HG03571 (cell line): Measurements from ENCODE around the gene SLC25A42.
"Not testable (repeated sequence)": the region's sequence is repeated elsewhere in the genome, so short reads cannot be mapped to it uniquely, and the experiment has no call there.

Experiments used
- ATAC-seq: cut with Tn5 transposase; IDR thresholded peaks from one replicate; pipeline ENCODE4 v1.9.1; 2021; ENCODE audit not compliant: unreplicated experiment

The SLC25A42 gene, protein sequence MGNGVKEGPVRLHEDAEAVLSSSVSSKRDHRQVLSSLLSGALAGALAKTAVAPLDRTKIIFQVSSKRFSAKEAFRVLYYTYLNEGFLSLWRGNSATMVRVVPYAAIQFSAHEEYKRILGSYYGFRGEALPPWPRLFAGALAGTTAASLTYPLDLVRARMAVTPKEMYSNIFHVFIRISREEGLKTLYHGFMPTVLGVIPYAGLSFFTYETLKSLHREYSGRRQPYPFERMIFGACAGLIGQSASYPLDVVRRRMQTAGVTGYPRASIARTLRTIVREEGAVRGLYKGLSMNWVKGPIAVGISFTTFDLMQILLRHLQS

DNA sequence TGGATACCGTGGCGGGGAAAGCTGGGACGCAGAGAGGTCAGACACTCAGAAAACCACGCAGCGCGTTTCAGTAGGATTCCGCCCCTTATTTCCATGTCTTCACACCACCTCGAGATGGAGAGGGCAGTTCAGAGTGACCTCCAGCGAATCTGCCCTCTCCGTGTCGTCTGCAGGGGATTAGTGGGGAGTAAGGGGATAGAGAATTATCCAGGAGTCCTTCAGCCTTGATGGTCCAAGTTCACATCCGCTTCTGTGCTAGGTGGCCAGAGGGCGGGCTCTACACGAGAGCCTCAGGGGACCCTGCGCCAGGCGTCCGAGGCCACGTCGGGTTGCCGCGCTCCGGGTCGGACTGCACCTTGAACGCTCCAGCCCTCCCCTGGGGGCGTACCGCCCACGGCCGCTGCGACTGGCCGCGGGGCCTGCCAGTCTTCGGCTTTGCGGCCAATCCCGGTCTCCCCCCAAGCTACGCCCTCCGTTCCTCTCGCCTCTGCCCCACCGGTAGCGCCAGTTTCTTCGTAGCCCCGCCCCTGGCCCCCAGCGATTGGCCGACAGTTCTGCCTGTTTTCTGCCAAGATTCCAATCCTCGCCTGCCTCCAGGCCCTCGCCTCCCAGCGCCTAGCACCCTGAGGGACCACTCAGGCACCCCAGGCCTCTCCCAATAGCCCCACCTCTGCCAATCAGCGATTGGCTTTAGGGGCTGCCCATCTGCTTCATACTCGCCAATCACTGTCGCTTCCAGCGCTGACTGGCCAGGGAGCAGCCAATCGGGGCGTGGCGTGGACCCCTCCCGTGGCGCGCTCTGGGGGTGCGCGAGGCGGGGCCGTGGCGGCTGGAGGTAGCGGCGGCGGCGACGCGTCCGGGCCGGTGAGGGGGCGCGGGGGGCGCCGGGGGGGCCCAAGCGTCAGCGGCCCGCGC, at the start of gene SLC25A42:
Gene SLC25A42 (plus strand): TSS at position 812 of the 915 bp plus-strand sequence. CDS start 32,131 bp downstream, outside the sequence.
- peak; percentile 87 for ATAC-seq

DNA sequence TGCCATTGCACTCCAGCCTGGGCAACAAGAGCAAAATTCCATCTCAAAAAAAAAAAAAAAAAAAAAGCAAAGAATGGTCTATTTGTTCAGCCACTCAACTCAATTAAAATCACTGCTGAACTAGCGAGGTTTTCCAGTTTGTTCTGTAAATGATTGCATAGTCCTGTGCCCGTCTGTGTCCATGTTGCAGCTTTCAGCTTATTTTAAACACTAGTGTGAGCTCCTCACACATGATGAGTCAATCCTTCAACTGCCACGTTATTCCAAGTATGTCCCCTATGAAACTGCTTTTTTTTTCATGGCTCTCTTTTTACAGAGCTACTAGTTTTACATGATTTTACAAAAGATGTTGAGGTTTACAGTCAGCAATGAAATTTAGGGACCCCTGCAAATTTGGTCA, 42.7 kb upstream of the SLC25A42 start:
- no peak for ATAC-seq

DNA sequence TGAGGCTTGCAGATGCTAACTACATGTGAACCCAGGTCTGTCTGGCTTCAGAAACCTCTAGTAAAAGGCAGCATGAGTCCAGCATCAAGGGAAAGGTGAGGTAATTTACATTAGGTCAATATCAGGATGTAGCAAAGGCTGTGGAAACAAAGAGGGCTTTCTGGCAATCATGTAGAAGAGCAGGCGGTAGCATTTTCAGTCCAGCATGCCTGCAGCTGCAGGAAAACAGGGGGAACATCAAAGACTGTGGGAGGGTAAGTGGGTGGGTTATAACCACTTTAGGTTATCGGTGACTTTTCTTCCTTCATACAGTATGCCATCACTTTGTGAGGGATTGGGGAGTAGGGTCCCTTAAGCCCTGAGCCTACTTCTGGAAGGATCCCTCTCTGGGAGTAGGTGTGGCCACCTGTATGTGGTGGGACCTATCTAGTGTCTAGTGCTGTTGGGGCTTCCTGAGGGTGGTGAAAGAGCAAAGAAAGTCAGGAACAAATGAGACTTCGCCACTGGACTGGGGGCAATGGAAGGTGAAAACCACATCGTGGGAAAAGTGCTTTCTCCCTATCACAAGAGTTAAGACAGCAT, 41.3 kb upstream of the SLC25A42 start:
- ATAC-seq, result no peak

DNA sequence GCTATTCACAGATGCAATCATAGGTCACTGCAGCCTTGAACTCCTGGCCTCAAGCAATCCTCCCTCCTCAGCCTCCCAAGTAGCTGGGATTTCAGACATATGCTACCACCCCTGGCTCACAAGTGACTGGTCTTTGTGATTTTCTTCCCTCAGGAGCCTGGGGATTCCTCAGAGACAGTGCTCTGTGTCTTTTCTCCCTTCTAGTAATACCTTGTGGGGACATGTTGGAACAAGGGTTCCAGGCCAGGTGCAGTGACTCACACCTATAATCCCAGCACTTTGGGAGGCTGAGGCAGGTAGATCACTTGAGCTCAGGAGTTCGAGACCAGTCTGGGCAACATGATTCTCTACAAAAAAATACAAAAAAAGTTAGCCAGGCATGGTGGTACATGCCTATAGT, 40.4 kb upstream of the SLC25A42 start:
- ATAC-seq, result not testable (repeated sequence)

DNA sequence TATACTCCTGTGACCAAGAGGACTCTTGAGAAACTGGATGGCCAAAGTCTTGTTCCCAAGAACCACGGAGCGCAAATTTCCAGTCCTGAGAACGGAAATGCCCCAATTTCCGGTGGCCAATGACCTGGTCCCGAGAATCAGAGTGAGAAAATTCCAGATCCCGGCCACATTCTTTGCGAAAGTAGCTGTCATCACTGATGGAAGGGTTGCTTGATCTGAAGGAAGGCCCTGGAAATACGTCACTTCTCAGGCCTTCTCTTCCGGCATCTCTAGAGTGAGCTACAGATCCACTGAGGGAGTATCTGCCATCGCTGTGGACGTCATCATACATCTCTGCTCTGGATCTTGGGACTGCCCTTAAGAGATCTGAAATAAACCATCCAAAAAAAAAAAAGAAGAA, 37.9 kb upstream of the SLC25A42 start:
- no peak for ATAC-seq

DNA sequence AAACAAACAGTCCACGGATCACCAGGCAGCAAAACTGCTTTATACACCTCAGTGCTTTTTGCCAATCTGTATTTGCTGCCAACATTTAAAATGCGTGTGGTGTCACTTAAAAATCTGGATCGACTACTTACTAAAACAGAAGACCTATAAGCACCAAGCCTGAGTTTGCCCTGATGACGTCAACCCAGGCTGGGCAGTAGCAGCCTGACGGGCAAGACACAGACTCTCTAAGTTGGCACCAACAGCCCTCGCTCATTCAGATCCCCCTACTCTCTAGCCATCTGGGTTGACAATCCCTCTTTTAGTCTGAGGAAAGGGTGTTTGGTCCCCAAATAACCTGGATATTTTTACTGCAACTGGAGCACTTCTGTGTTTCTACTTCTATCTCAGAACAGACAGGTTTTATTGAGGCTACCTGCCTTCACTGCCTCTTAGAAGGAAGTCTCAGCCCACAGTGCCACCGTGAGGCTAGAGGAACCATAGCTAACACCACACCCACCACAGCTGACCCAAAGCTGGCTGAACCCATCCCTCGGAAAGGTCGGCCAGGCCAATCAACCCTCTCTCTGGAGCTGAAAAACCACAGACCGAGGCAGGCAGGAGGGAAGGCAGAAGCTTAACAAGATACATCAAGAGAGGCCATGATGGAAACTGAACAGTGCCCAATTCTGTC, 37.4 kb upstream of the SLC25A42 start:
- ATAC-seq, result no peak

DNA sequence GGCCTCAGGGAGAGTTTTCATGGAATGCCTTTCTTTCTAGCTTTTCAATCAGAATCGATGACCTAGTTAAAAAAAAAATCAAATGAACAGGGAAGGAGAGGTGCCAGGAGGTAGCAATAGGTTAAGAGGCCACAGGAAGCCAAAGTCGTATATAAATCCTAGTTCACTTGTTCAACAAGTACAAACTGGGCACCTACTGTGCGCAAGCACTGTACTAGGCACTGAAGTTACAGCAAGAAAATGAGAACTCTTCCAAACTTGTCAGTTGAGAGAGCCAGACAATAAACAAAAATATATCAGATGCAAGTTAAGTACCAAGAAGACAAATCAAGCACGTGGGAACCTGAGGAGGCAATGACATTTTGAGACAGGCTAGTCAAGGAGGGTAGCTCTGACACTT, 36.6 kb upstream of the SLC25A42 start:
- ATAC-seq, result no peak

DNA sequence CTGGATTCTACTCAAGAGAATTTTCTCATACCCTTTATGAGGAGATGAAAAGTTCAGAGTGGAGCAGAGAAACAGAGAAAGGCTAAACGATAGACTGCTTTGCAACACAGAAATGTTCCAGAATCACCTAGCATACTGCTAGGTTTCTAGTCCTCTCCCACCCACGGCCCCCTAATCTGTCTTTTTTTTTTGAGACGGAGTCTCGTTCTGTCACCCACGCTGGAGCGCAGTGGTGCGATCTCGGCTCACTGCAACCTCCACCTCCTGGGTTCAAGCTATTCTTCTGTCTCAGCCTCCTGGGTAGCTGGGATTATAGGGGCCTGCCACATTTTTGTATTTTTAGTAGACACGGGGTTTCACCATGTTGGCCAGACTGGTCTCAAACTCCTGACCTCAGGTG, 35.3 kb upstream of the SLC25A42 start:
- ATAC-seq, result no peak

DNA sequence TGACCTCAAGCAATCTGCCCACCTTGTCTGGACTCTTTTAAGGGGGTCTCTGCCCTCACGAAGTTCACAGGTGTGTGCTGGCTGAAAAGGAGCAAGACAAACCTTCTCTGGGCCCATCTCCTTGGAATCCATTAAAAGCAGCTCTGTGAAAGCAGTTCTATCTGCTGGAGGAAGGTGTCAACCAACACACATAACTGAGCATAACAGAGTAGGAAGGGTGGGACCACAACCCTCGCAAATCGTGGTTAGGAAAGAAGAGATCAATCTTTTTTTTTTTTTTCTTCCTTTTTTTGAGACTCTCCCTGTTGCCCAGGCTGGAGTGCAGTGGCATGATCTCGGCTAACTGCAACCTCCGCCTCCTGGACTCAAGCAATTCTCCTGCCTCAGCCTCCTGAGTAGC, 31.9 kb upstream of the SLC25A42 start:
- ATAC-seq, result no peak

DNA sequence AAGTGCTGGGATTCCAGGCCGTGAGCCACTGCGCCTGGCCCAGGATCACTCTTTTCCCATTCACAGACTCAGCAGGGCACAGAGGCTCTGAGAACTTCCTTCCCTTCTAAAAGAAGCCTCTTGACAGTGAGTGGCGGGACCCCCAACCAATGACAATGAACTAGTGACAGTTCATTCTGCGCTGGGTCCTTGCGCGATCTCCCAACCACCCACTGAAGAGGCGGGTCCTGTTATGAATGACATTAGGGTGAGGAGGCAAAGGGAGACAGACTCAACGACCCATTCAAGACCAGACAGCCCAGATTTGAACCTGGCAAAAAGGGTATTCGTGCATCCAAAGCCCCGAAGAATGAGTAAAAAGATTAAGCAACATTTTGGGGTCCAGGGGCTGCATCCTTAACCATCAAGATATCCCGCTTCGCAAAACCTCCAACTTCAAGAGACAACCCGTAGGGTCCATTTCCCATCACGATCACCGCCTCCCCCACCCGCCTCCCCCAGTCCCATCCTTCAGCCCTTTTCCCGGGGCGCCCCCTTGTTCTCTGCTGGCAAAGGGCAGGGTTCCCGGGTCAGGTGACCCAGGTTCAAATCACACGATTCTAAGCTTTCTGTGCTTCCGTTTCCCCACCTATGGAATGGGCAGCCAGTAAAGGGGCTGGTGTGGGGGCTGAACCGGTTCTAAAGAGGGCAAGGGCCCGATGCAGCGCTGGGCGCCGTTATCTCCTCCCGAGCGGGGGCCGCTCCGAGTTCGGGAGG, 31.2 kb upstream of the SLC25A42 start:
- peak; percentile 36 for ATAC-seq

DNA sequence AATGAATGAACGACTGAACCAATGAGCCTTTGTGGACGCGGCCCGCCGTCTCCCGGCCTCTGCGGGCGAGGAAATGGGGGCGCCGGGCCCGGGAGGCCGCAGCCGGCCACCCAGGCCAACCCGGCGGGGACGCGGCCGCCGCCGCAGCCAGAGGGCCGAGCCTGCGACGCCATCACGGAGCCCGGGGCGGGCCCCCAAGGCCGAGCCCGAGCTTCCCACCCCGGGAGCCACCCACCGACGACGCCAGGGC, 30.7 kb upstream of the SLC25A42 start:
- no peak for ATAC-seq

DNA sequence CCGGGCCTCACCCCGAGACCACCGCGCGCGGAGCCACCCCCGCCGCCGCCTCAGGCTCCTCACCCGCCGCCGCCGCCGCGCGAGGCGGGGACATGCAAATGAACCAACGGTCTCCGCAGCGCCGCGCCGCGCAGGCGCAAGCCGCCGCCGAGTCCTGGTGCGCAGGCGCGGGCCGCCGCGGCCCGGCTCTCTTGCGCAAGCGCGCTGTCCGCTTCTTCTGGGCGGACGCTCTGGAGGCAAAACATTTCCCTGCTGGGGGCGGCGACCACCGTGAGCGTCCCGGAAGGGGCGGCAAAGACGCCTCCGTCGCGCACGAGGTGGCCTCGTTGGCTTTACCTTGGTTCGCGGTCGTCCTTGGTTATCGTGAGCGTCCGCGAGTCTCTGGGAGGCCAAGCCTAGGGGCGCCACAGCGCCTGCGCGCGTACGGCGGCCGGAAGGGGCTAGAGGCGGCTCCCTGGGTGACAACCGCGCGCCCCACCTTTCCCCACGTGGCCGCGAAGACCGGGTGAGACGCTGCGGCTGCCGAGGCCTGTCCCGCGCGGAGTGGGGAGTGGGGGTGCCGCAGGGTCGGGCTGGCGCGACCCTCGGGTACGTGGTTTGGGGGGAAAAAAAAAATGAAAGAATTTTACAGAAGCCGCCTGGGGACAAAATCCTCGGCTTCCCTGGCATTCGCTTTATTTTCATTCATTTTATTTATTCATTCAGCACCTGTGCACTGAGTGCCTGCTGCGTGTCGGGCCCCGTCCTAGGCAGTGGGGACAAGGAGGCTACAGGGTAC, 30.2 kb upstream of the SLC25A42 start, which contains the start of the genes ARMC6 and SUGP2:
Gene ARMC6 (plus strand): TSS at position 178 of the 778 bp plus-strand sequence. CDS start 607 bp downstream, outside the sequence.
Gene SUGP2 (minus strand): TSS at position 92 of the 778 bp plus-strand sequence. CDS start 2,446 bp downstream, outside the sequence.
- ATAC-seq, result peak; percentile 67

DNA sequence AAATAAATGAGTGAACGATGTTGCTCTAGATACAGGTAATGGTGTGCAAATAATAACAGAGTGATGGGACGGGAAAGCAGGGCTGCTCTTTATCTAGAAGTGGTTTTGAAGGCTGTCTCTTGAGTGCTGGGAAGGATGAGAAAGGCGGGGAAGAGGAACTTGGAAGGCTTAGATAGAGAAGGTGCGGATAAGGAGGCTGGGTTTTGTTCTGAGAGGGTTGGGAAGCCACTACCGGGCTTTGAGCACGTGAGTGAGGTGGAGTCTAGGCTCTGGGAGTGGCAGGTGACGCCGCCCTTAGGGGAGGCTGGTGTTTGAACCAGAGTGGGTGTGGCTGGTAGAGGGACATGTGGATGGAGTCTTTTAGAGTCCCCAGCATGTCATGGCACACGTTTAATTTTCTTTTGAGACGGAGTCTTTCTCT, 29.6 kb upstream of the SLC25A42 start:
- no peak for ATAC-seq

DNA sequence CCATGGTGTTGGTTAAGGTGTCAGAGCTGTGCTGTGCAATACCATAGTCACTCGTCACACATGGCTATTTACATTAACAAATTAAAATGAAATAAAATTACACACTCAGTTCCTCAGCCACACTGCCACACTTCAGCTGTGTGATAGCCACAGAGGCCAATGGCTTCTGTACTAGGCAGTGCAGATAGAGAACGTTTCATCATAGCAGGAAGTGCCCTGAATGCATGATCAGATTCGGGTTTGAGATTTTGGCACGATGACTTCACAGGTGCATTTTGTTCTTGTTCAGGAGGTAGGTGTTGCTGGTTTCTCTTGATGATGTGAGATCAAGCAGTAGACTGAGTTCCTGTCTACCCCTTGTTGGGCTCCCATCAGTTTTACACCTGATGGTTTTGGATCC, 23.9 kb upstream of the SLC25A42 start:
- no peak for ATAC-seq

DNA sequence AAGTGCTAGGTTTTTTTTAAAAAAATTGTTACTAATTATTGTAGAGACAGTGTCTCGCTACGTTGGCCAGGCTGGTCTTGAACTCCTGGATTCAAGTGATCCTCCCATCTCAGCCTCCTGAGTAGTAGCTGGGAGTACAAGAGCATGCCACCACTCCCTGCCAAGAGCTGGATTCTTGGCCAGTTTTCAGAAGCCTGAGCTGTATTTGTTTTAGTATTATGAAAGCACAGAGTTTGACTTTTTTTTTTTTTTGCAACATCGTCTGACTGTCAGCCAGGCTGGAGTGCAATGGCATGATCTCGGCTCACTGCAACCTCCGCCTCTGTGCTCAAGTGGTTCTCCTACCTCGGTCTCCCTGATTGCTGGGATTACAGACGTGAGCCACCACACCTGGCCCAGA, 23.4 kb upstream of the SLC25A42 start:
- no peak for ATAC-seq

DNA sequence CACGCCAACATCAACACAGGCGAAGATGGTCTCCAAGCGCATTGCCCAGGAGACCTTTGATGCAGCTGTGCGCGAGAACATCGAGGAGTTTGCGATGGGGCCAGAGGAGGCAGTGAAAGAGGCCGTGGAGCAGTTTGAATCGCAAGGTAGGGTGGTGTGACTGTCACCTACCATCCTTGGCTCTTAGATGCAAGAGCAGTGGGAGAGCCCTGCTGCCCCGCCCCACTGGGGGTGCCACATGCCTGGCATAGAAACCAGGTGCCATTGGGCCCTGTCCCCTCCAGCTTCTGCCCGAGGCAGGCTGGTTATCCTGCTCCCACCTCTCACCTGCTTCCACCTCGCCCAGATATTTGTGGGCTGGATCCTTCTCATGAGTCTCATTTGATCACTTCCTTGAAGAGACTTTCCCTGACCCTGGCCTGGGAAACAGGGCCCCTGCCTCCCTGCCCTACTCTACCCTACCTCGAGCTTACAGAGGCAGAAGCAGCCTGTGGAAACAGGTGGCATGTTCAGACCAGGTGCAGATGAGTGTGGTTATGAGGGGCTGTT, 21.0 kb upstream of the SLC25A42 start:
- ATAC-seq, result no peak

DNA sequence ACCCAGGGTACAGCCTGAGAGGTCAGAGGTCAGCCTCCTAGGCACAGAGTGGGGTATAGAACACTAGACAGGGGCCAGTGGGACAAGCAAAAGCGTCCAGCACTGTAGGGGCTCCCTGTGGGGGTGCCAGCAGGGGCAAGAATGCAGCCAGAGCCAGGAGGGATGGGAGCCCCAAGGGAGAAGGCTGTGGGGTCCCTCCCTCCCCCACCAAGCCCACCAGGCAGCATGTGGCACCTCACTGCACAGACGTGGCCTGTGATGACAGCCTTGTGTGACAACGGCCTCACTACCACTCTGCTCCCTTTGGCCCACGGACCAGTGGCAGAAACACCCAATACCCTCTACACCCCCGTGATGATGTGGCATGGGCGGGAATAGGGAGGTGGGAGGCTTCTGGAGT, 20.3 kb upstream of the SLC25A42 start:
- ATAC-seq, result no peak

DNA sequence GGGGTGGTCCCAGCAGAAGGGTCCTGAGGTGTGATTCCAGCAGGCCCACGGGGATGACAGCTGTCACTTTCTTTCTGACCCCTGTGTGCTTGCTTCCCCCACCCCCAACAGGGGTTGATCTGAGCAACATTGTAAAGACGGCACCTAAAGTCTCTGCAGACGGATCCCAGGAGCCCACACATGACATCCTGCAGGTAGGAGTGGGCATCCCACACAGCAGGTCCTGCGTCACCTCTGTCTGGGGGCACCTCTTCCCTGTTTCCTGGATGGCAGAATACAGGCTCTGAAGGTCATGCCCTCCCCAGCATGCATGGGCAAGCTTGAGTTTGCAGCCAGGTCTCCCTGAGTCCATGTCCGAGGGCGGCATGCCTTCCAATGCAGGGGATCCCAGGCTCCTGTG, 19.9 kb upstream of the SLC25A42 start:
- no peak for ATAC-seq

DNA sequence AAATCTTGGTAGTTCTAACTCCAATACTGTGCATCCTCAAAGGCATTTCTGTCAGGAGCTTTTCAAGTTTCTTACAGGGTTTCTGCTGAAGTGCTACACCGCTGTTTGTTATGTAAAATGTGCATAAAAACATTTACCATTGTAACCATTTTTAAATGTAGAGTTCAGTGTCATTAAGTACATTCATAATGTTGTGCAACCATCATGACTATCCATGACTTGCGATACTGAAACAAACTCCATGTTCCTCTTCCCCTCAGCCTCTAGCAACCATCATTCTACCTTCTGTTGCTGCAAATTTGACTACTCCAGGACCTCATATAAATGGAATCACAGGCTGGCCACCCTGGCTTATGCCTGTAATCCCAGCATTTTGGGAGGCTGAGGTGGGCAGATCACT, 14.4 kb upstream of the SLC25A42 start:
- ATAC-seq, result no peak
